ENCODE results near the gene PBX1. TPM values are rescaled to one million over a fixed set of nuclear protein-coding genes. Genes with fewer than 3 reads are reported as not detected.

The PBX1 gene
- total and polyA plus RNA-seq, 2 donors (not counting 3 experiments of a cell fraction or from before 2014, with no cell fraction given) = 10.7 to 24.1 TPM

DNA sequence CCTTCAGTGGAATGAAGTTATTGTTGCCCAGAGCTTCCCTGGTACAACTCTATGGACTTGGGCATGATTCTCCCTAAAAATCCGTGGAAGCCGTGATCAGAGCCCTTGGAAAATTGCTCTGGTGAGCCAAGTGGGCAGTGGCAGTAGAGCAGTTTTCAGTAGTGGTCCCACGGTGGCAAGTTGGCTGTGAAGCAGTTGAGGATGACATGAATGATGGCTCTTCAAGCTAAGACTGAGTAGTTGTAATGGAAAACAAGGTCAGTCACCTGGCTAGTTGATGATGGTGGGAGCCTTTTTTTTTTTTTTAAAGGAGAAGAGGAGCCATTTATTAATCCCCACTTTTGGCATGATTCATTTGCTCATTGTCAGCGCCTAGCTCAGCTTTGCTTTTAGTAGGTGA is 36.2 kb downstream of the PBX1 start:
- Histone ChIP-seq H3K9me1 (replicated peaks; ENCODE audit: control insufficient read depth, extremely low read depth, insufficient read depth, low read length) (no peaks in the 10 kb centered on the region), H3K4me1 (ENCODE audit: control insufficient read depth, extremely low read depth, insufficient read depth, low read length) (no peaks in the 10 kb centered on the region), H2AFZ (ENCODE audit: low read depth, low read length) (no peak overlapping the region), H3K36me3 (ENCODE audit: control insufficient read depth in 2 of 2, extremely low read depth in 1 of 2, insufficient read depth in 2 of 2, low read length in 2 of 2) (no peaks in the 10 kb centered on the region), H3K27ac (ENCODE audit: insufficient read depth, low read depth, low read length) (no peak overlapping the region), H3K9me3 (replicated peaks; ENCODE audit: control insufficient read depth, insufficient read depth, low read length) (no peaks in the 10 kb centered on the region), H3K9ac (replicated peaks; ENCODE audit: extremely low read depth, insufficient read depth, low read length) (no peak overlapping the region), H3K4me3 (replicated peaks in 1 of 3; ENCODE audit: insufficient read depth in 1 of 3, low read depth in 1 of 3, low read length in 3 of 3) (no peak overlapping the region), H4K20me1 (replicated peaks; ENCODE audit: control insufficient read depth, extremely low read depth, insufficient read depth, low read length) (no peaks in the 10 kb centered on the region), H3K27me3 (ENCODE audit: control insufficient read depth in 2 of 2, insufficient read depth in 2 of 2, low read length in 2 of 2) (no peaks in the 10 kb centered on the region), H3K4me2 (ENCODE audit: insufficient read depth, low read length) (no peak overlapping the region), H3K79me2 (ENCODE audit: control insufficient read depth, insufficient read depth, low read length) (no peaks in the 10 kb centered on the region)
- POLR2A ChIA-PET = no interaction called here
- FAIRE-seq (no peak), DNase-seq (ENCODE audit: low read depth, low spot score) (no peak)
- CTCF ChIA-PET = interaction anchor here (0.6 kb wide), 1 partner anchor 1560 kb away, joined by 3 read pairs; no protein-coding TSS in a partner anchor
- no TSS peak for BruUV-seq (replicated peaks)
- TF ChIP-seq FOS (IDR thresholded peaks at IDR 0.05; ENCODE audit: borderline replicate concordance, insufficient read depth, low read length) (no peak), JUN (IDR thresholded peaks at IDR 0.05; ENCODE audit: borderline replicate concordance, insufficient read depth, insufficient read length, low read depth) (no peak), MYC (IDR thresholded peaks at IDR 0.05; ENCODE audit: low read depth, low read length) (no peak), POLR2A (IDR thresholded peaks at IDR 0.05; ENCODE audit: low read depth, low read length) (no peak), POLR2AphosphoS5 (IDR thresholded peaks at IDR 0.05; ENCODE audit: insufficient read depth, low read depth, low read length) (no peak), GATA2 (IDR thresholded peaks at IDR 0.05; ENCODE audit: insufficient read depth, insufficient read length, low read depth, low read length) (no peak), EZH2 (IDR thresholded peaks at IDR 0.05; ENCODE audit: borderline replicate concordance, low read depth, low read length, severe bottlenecking) (no peak), MAX (IDR thresholded peaks at IDR 0.05; ENCODE audit: insufficient read depth, insufficient read length) (no peak)
- TF ChIP-seq, protein P1, sequence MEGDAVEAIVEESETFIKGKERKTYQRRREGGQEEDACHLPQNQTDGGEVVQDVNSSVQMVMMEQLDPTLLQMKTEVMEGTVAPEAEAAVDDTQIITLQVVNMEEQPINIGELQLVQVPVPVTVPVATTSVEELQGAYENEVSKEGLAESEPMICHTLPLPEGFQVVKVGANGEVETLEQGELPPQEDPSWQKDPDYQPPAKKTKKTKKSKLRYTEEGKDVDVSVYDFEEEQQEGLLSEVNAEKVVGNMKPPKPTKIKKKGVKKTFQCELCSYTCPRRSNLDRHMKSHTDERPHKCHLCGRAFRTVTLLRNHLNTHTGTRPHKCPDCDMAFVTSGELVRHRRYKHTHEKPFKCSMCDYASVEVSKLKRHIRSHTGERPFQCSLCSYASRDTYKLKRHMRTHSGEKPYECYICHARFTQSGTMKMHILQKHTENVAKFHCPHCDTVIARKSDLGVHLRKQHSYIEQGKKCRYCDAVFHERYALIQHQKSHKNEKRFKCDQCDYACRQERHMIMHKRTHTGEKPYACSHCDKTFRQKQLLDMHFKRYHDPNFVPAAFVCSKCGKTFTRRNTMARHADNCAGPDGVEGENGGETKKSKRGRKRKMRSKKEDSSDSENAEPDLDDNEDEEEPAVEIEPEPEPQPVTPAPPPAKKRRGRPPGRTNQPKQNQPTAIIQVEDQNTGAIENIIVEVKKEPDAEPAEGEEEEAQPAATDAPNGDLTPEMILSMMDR (IDR thresholded peaks at IDR 0.05; ENCODE audit: extremely low read depth in 1 of 2, insufficient read depth in 1 of 2, low read depth in 1 of 2, low read length in 2 of 2) = no peak
- intact Hi-C loops (cut with micrococcal nuclease) (no loop called here), dilution Hi-C loops (cut with MboI; ENCODE audit: extremely low pct_ligation_motif_present, low sequenced_read_pairs) (no loop called here)
